Measurements from ENCODE around the gene GNB2.

- TF ChIP-seq, protein P1, sequence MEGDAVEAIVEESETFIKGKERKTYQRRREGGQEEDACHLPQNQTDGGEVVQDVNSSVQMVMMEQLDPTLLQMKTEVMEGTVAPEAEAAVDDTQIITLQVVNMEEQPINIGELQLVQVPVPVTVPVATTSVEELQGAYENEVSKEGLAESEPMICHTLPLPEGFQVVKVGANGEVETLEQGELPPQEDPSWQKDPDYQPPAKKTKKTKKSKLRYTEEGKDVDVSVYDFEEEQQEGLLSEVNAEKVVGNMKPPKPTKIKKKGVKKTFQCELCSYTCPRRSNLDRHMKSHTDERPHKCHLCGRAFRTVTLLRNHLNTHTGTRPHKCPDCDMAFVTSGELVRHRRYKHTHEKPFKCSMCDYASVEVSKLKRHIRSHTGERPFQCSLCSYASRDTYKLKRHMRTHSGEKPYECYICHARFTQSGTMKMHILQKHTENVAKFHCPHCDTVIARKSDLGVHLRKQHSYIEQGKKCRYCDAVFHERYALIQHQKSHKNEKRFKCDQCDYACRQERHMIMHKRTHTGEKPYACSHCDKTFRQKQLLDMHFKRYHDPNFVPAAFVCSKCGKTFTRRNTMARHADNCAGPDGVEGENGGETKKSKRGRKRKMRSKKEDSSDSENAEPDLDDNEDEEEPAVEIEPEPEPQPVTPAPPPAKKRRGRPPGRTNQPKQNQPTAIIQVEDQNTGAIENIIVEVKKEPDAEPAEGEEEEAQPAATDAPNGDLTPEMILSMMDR (IDR thresholded peaks at IDR 0.05): no peak
- TF ChIP-seq POLR2A (IDR thresholded peaks at IDR 0.05; ENCODE audit: low read depth) (no peak), POLR2AphosphoS5 (IDR thresholded peaks at IDR 0.05) (no peak), EP300 (IDR thresholded peaks at IDR 0.05) (no peak)
Observed at GRCh38 chr7:100720671-100721504, 47.3 kb downstream of the GNB2 start.
